ENCODE measurements around the gene MKKS. TPM values are rescaled to one million over a fixed set of nuclear protein-coding genes. Genes with fewer than 3 reads are reported as not detected.

The MKKS gene
- total and polyA plus RNA-seq, 2 experiments from 2014 or later: 15.0 to 17.4 TPM

DNA sequence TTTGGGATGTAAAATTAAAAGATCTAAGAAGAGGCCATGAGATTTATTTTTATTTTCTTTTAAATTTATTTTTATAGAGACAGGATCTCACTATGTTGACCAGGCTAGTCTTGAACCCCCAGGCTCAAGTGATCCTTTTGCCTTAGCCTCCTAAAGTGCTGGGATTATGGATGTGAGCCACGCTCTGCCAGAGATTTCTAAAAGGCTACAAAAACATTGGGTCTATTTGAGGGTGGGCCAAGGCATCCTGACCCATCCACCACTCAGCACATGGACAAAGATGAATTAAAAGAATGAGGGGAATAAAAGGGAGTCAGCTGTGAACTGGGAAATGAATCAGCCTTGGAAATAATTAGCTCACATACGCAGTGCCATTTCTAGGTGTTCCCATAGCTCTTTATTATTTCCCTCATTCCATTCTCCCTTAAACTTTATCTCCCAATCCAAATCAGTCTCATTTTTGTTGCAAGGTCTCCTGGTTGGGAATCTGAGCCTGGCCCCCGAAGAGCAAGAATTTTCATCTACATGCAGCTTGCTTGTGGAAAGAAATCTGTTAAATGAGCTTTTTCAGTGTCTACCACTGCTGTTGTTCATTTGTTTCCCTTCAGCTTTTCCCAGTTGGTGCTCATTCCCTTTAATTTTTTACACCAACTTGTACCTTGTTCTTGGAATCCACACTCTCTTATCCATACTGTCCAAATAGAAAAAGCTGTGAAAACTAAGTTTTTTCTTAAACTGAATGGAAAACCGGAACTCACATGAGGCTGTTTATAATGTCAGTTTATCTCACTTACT is 66.9 kb downstream of the MKKS start:
- Histone ChIP-seq H2AFZ (no peak overlapping the region), H3K9me3 (ENCODE audit: low read depth) (no peaks in the 10 kb centered on the region), H3K79me2 (no peaks in the 10 kb centered on the region), H3K27ac (peak overlapping the region; percentile 29), H3K4me3 (no peak overlapping the region), H3K4me1 (ENCODE audit: insufficient read depth) (peaks cover 13% of the 10 kb centered on the region), H3K36me3 (replicated peaks; ENCODE audit: insufficient read depth, low read depth) (no peaks in the 10 kb centered on the region), H3K27me3 (no peaks in the 10 kb centered on the region), H3K4me2 (peak overlapping the region; percentile 24), H4K20me1 (ENCODE audit: insufficient read depth, poor library complexity, severe bottlenecking) (no peaks in the 10 kb centered on the region), H3K9me2 (replicated peaks; ENCODE audit: insufficient read depth) (no peaks in the 10 kb centered on the region)
- 77% methylated on average over 4 of the region's 4 CpGs for WGBS (ENCODE audit: low lambda C conversion rate, missing lambda C conversion rate)
- TF ChIP-seq EZH2 (IDR thresholded peaks at IDR 0.05; ENCODE audit: borderline replicate concordance) (no peak), EZH2phosphoT487 (IDR thresholded peaks at IDR 0.05; ENCODE audit: low read depth, severe bottlenecking, unreplicated experiment) (no peak)
- TF ChIP-seq, protein P1, sequence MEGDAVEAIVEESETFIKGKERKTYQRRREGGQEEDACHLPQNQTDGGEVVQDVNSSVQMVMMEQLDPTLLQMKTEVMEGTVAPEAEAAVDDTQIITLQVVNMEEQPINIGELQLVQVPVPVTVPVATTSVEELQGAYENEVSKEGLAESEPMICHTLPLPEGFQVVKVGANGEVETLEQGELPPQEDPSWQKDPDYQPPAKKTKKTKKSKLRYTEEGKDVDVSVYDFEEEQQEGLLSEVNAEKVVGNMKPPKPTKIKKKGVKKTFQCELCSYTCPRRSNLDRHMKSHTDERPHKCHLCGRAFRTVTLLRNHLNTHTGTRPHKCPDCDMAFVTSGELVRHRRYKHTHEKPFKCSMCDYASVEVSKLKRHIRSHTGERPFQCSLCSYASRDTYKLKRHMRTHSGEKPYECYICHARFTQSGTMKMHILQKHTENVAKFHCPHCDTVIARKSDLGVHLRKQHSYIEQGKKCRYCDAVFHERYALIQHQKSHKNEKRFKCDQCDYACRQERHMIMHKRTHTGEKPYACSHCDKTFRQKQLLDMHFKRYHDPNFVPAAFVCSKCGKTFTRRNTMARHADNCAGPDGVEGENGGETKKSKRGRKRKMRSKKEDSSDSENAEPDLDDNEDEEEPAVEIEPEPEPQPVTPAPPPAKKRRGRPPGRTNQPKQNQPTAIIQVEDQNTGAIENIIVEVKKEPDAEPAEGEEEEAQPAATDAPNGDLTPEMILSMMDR (IDR thresholded peaks at IDR 0.05; ENCODE audit: poor library complexity): no peak
- no peak for DNase-seq (ENCODE audit: low spot score)

GRCh38 chr20:10362674-10363073 is 71.3 kb downstream of the MKKS start:
- H3K9me2 ChIP-seq (replicated peaks; ENCODE audit: insufficient read depth): no peaks in the 10 kb centered on the region
- no peak overlapping the region for H3K4me3 ChIP-seq
- no peak overlapping the region for H3K27ac ChIP-seq
- peaks cover 9% of the 10 kb centered on the region for H3K4me1 ChIP-seq (ENCODE audit: insufficient read depth)
- no peaks in the 10 kb centered on the region for H3K27me3 ChIP-seq
- no peak for DNase-seq (ENCODE audit: low spot score)
- H4K20me1 ChIP-seq (ENCODE audit: insufficient read depth, poor library complexity, severe bottlenecking): no peaks in the 10 kb centered on the region
- H2AFZ ChIP-seq: no peak overlapping the region
- H3K79me2 ChIP-seq: no peaks in the 10 kb centered on the region
- 83% methylated on average over 1 of the region's 1 CpG for WGBS (ENCODE audit: low lambda C conversion rate, missing lambda C conversion rate)
- no peaks in the 10 kb centered on the region for H3K9me3 ChIP-seq (ENCODE audit: low read depth)
- TF ChIP-seq EZH2phosphoT487 (IDR thresholded peaks at IDR 0.05; ENCODE audit: low read depth, severe bottlenecking, unreplicated experiment) (no peak), EZH2 (IDR thresholded peaks at IDR 0.05; ENCODE audit: borderline replicate concordance) (no peak)
- TF ChIP-seq, protein P1 (IDR thresholded peaks at IDR 0.05; ENCODE audit: poor library complexity): no peak
- H3K4me2 ChIP-seq: no peak overlapping the region
- H3K36me3 ChIP-seq (replicated peaks; ENCODE audit: insufficient read depth, low read depth): no peaks in the 10 kb centered on the region

GRCh38 chr20:10360878-10361277 is 73.1 kb downstream of the MKKS start:
- WGBS (ENCODE audit: low lambda C conversion rate, missing lambda C conversion rate): 92% methylated on average over 1 of the region's 1 CpG
- TF ChIP-seq, protein P1 (IDR thresholded peaks at IDR 0.05; ENCODE audit: poor library complexity): no peak
- TF ChIP-seq EZH2 (IDR thresholded peaks at IDR 0.05; ENCODE audit: borderline replicate concordance) (no peak), EZH2phosphoT487 (IDR thresholded peaks at IDR 0.05; ENCODE audit: low read depth, severe bottlenecking, unreplicated experiment) (no peak)

More at GRCh38 chr20:10360878-10361277, 73.1 kb downstream of the MKKS start:
- no peaks in the 10 kb centered on the region for H3K9me2 ChIP-seq (replicated peaks; ENCODE audit: insufficient read depth)
- no peak overlapping the region for H2AFZ ChIP-seq
- no peaks in the 10 kb centered on the region for H3K79me2 ChIP-seq
- H3K4me2 ChIP-seq: no peak overlapping the region
- no peaks in the 10 kb centered on the region for H3K36me3 ChIP-seq (replicated peaks; ENCODE audit: insufficient read depth, low read depth)
- no peaks in the 10 kb centered on the region for H3K27me3 ChIP-seq
- H3K4me3 ChIP-seq: no peak overlapping the region
- no peak for DNase-seq (ENCODE audit: low spot score)
- H3K9me3 ChIP-seq (ENCODE audit: low read depth): no peaks in the 10 kb centered on the region
- no peaks in the 10 kb centered on the region for H4K20me1 ChIP-seq (ENCODE audit: insufficient read depth, poor library complexity, severe bottlenecking)
- H3K27ac ChIP-seq: no peak overlapping the region
- no peaks in the 10 kb centered on the region for H3K4me1 ChIP-seq (ENCODE audit: insufficient read depth)

Data from hepatocyte (in vitro differentiated cells).